Measurements from ENCODE around the gene MAN2A2. TPM values are rescaled to one million over a fixed set of nuclear protein-coding genes. Genes with fewer than 3 reads are reported as not detected.
A peak's percentile ranks its signal among the peaks of the same experiment; 100 is the strongest.

Gene MAN2A2
- total and polyA plus RNA-seq, 7 experiments from 2014 or later = 7.1 to 171 (median 132) TPM

GRCh38 chr15:90881978-90882721 is 21.0 kb upstream of the MAN2A2 start:
- no peak for ATAC-seq
- H3K27me3 Mint-ChIP-seq = peaks cover 0 to 6% (median 0%) of the 10 kb centered on the region in 5 donors
- POLR2A ChIA-PET = no interaction called here
- peaks cover 0 to 25% (median 0%) of the 10 kb centered on the region in 5 donors for H3K36me3 Mint-ChIP-seq
- H3K4me1 Mint-ChIP-seq = peaks cover 0 to 57% (median 11%) of the 10 kb centered on the region in 7 donors
- peaks cover 0 to 6% of the 10 kb centered on the region in 2 donors for H3K4me1 ChIP-seq (ENCODE audit: control insufficient read depth in 2 of 2, insufficient read depth in 2 of 2, low read length in 2 of 2)
- no peak for DNase-seq
- CTCF ChIA-PET = no interaction called here
- no peaks in the 10 kb centered on the region for H3K27me3 ChIP-seq (ENCODE audit: control insufficient read depth in 2 of 2, insufficient read depth in 2 of 2, low read length in 2 of 2)
- no peak overlapping the region for H3K4me3 ChIP-seq (ENCODE audit: low read length)
- intact Hi-C loops (cut with micrococcal nuclease) = loop anchor here in 1 of 2 donors (10.0 kb wide), 1 partner anchor 397 kb away; no protein-coding TSS in a partner anchor
- H3K9me3 ChIP-seq (ENCODE audit: control insufficient read depth in 2 of 3, low read length in 3 of 3) = no peaks in the 10 kb centered on the region
- H3K27ac Mint-ChIP-seq = peak overlapping the region in 1 of 9 donors; percentile 68
- peaks cover 0 to 53% (median 0%) of the 10 kb centered on the region in 3 experiments for H3K36me3 ChIP-seq (ENCODE audit: control insufficient read depth in 2 of 3, insufficient read depth in 3 of 3, low read length in 3 of 3)
- H3K27ac ChIP-seq (ENCODE audit: low read depth, low read length) = no peak overlapping the region
- no peak overlapping the region for H3K4me3 Mint-ChIP-seq
- H3K9me3 Mint-ChIP-seq = no peaks in the 10 kb centered on the region

- CTCF ChIA-PET = interaction anchor here (0.6 to 3.6 kb wide), 3 partner anchors 33 to 678 kb away, joined by 3 to 26 read pairs (median 3); no protein-coding TSS in a partner anchor
Observed at GRCh38 chr15:90882781-90883525, 20.1 kb upstream of the MAN2A2 start.

GRCh38 chr15:90883526-90883975 is 19.6 kb upstream of the MAN2A2 start:
- no peak for DNase-seq

More at GRCh38 chr15:90882781-90883525, 20.1 kb upstream of the MAN2A2 start:
- peaks cover 0 to 6% (median 0%) of the 10 kb centered on the region in 5 donors for H3K27me3 Mint-ChIP-seq
- no peak for ATAC-seq
- Histone ChIP-seq H3K4me3 (ENCODE audit: low read length) (no peak overlapping the region), H3K9me3 (ENCODE audit: control insufficient read depth in 2 of 3, low read length in 3 of 3) (no peaks in the 10 kb centered on the region), H3K4me1 (ENCODE audit: control insufficient read depth in 2 of 2, insufficient read depth in 2 of 2, low read length in 2 of 2) (peaks cover 0 to 6% of the 10 kb centered on the region in 2 donors), H3K27ac (ENCODE audit: low read depth, low read length) (no peak overlapping the region), H3K27me3 (ENCODE audit: control insufficient read depth in 2 of 2, insufficient read depth in 2 of 2, low read length in 2 of 2) (no peaks in the 10 kb centered on the region), H3K36me3 (ENCODE audit: control insufficient read depth in 2 of 3, insufficient read depth in 3 of 3, low read length in 3 of 3) (peaks cover 0 to 45% (median 0%) of the 10 kb centered on the region in 3 experiments)
- intact Hi-C loops (cut with micrococcal nuclease) = loop anchor here in 1 of 2 donors (10.0 kb wide), 1 partner anchor 398 kb away; no protein-coding TSS in a partner anchor
- H3K27ac Mint-ChIP-seq = peak overlapping the region in 1 of 9 donors; percentile 72
- POLR2A ChIA-PET = interaction anchor here (0.6 to 1.3 kb wide), 2 partner anchors 11 to 155 kb away, joined by 3 to 4 read pairs; no protein-coding TSS in a partner anchor
- H3K4me3 Mint-ChIP-seq = peak overlapping the region in 2 of 10 donors; percentile 25 to 49
- H3K9me3 Mint-ChIP-seq = no peaks in the 10 kb centered on the region
- H3K36me3 Mint-ChIP-seq = peaks cover 0 to 23% (median 0%) of the 10 kb centered on the region in 5 donors
- H3K4me1 Mint-ChIP-seq = peaks cover 0 to 54% (median 11%) of the 10 kb centered on the region in 7 donors
- no peak for DNase-seq

GRCh38 chr15:90883976-90884718 is 19.0 kb upstream of the MAN2A2 start, which contains the start of gene FES:
Gene FES, plus strand, starts transcription at chr15:90884504. Its CDS starts 542 bp downstream, at chr15:90885046.
- Histone ChIP-seq H3K4me1 (ENCODE audit: control insufficient read depth in 2 of 2, insufficient read depth in 2 of 2, low read length in 2 of 2) (peaks cover 3 to 6% of the 10 kb centered on the region in 2 donors), H3K27ac (ENCODE audit: low read depth, low read length) (no peak within 1 kb of the TSS), H3K27me3 (ENCODE audit: control insufficient read depth in 2 of 2, insufficient read depth in 2 of 2, low read length in 2 of 2) (no peaks in the 10 kb centered on the region), H3K4me3 (ENCODE audit: low read length) (no peak within 1 kb of the TSS), H3K36me3 (ENCODE audit: control insufficient read depth in 2 of 3, insufficient read depth in 3 of 3, low read length in 3 of 3) (peaks cover 0 to 33% (median 0%) of the 10 kb centered on the region in 3 experiments), H3K9me3 (ENCODE audit: control insufficient read depth in 2 of 3, low read length in 3 of 3) (no peaks in the 10 kb centered on the region)
- peak; percentile 53 for ATAC-seq
- Mint-ChIP-seq H3K4me3 (peak within 1 kb of the TSS in 5 of 10 donors; percentile 12 to 69 (median 56)), H3K4me1 (peaks cover 0 to 48% (median 11%) of the 10 kb centered on the region in 7 donors), H3K27me3 (peaks cover 0 to 6% (median 4%) of the 10 kb centered on the region in 5 donors), H3K36me3 (peaks cover 0 to 22% (median 0%) of the 10 kb centered on the region in 5 donors), H3K27ac (peak within 1 kb of the TSS in 1 of 9 donors; percentile 87), H3K9me3 (no peaks in the 10 kb centered on the region)
- ChIA-PET POLR2A (interaction anchor here (0.6 to 1.3 kb wide), 2 partner anchors 13 to 157 kb away, joined by 3 to 4 read pairs; no protein-coding TSS in a partner anchor), CTCF (interaction anchor here (0.6 to 3.6 kb wide), 2 partner anchors 236 to 676 kb away, joined by 3 to 26 read pairs; no protein-coding TSS in a partner anchor)
- intact Hi-C loops (cut with micrococcal nuclease) = loop anchor here in 1 of 2 donors (10.0 kb wide), 1 partner anchor 399 kb away; no protein-coding TSS in a partner anchor
- DNase-seq = no peak

More at GRCh38 chr15:90883526-90883975, 19.6 kb upstream of the MAN2A2 start:
- POLR2A ChIA-PET = interaction anchor here (0.6 to 1.3 kb wide), 2 partner anchors 12 to 156 kb away, joined by 3 to 4 read pairs; no protein-coding TSS in a partner anchor
- Histone ChIP-seq H3K9me3 (ENCODE audit: control insufficient read depth in 2 of 3, low read length in 3 of 3) (no peaks in the 10 kb centered on the region), H3K27ac (ENCODE audit: low read depth, low read length) (no peak overlapping the region), H3K27me3 (ENCODE audit: control insufficient read depth in 2 of 2, insufficient read depth in 2 of 2, low read length in 2 of 2) (no peaks in the 10 kb centered on the region), H3K36me3 (ENCODE audit: control insufficient read depth in 2 of 3, insufficient read depth in 3 of 3, low read length in 3 of 3) (peaks cover 0 to 39% (median 0%) of the 10 kb centered on the region in 3 experiments), H3K4me1 (ENCODE audit: control insufficient read depth in 2 of 2, insufficient read depth in 2 of 2, low read length in 2 of 2) (peaks cover 0 to 6% of the 10 kb centered on the region in 2 donors), H3K4me3 (ENCODE audit: low read length) (no peak overlapping the region)
- H3K27me3 Mint-ChIP-seq = peaks cover 0 to 6% (median 3%) of the 10 kb centered on the region in 5 donors
- CTCF ChIA-PET = interaction anchor here (0.6 to 3.6 kb wide), 2 partner anchors 236 to 677 kb away, joined by 3 to 26 read pairs; no protein-coding TSS in a partner anchor
- intact Hi-C loops (cut with micrococcal nuclease) = loop anchor here in 1 of 2 donors (10.0 kb wide), 1 partner anchor 399 kb away; no protein-coding TSS in a partner anchor
- H3K9me3 Mint-ChIP-seq = no peaks in the 10 kb centered on the region
- H3K4me3 Mint-ChIP-seq = peak overlapping the region in 3 of 10 donors; percentile 19 to 35 (median 25)
- H3K27ac Mint-ChIP-seq = peak overlapping the region in 1 of 9 donors; percentile 72
- H3K4me1 Mint-ChIP-seq = peaks cover 0 to 50% (median 11%) of the 10 kb centered on the region in 7 donors
- H3K36me3 Mint-ChIP-seq = peaks cover 0 to 22% (median 0%) of the 10 kb centered on the region in 5 donors
- ATAC-seq = no peak

GRCh38 chr15:90884719-90885431 is 18.2 kb upstream of the MAN2A2 start:
- Histone ChIP-seq H3K36me3 (ENCODE audit: control insufficient read depth in 2 of 3, insufficient read depth in 3 of 3, low read length in 3 of 3) (peaks cover 0 to 26% (median 0%) of the 10 kb centered on the region in 3 experiments), H3K9me3 (ENCODE audit: control insufficient read depth in 2 of 3, low read length in 3 of 3) (no peaks in the 10 kb centered on the region), H3K27ac (ENCODE audit: low read depth, low read length) (no peak overlapping the region), H3K27me3 (ENCODE audit: control insufficient read depth in 2 of 2, insufficient read depth in 2 of 2, low read length in 2 of 2) (no peaks in the 10 kb centered on the region), H3K4me1 (ENCODE audit: control insufficient read depth in 2 of 2, insufficient read depth in 2 of 2, low read length in 2 of 2) (peaks cover 6 to 7% of the 10 kb centered on the region in 2 donors), H3K4me3 (ENCODE audit: low read length) (no peak overlapping the region)
- intact Hi-C loops (cut with micrococcal nuclease) = loop anchor here (5.0 to 10.0 kb wide), 4 partner anchors 68 to 403 kb away; no protein-coding TSS in a partner anchor
- POLR2A ChIA-PET = interaction anchor here (1.0 to 1.8 kb wide), 2 partner anchors 14 to 25 kb away, joined by 3 to 10 read pairs; no protein-coding TSS in a partner anchor
- peaks cover 0 to 26% (median 0%) of the 10 kb centered on the region in 5 donors for H3K36me3 Mint-ChIP-seq
- DNase-seq (peak in 1 of 9 donors; percentile 8), ATAC-seq (no peak)
- H3K4me1 Mint-ChIP-seq = peaks cover 0 to 43% (median 11%) of the 10 kb centered on the region in 7 donors
- no peaks in the 10 kb centered on the region for H3K9me3 Mint-ChIP-seq
- CTCF ChIA-PET = interaction anchor here (0.7 to 3.6 kb wide), 13 partner anchors 12 to 525 kb away, joined by 3 to 26 read pairs (median 4); partner anchors contain the start of genes BLM, HDDC3 and MAN2A2
- H3K27ac Mint-ChIP-seq = peak overlapping the region in 1 of 9 donors; percentile 87
- peak overlapping the region in 5 of 10 donors; percentile 12 to 69 (median 56) for H3K4me3 Mint-ChIP-seq
- H3K27me3 Mint-ChIP-seq = peaks cover 0 to 6% (median 4%) of the 10 kb centered on the region in 5 donors
